HG03196 (cell line): ENCODE data around the gene DDX1.

ENCODE experiments used
- ATAC-seq: cut with Tn5 transposase; IDR thresholded peaks from one replicate; pipeline ENCODE4 v1.9.1; 2021; ENCODE audit not compliant: unreplicated experiment

The DDX1 gene

GRCh38 chr2:15626967-15627366 lies 35.3 kb downstream of the DDX1 start:
- no peak for ATAC-seq

- no peak for ATAC-seq
These were observed 36.4 kb downstream of the DDX1 start for GRCh38 chr2:15627817-15628684.

GRCh38 chr2:15628899-15629855 lies 37.5 kb downstream of the DDX1 start:
- ATAC-seq: no peak

GRCh38 chr2:15630121-15630977 lies 38.7 kb downstream of the DDX1 start:
- ATAC-seq: no peak

GRCh38 chr2:15630978-15631719 lies 39.5 kb downstream of the DDX1 start:
- ATAC-seq: no peak

DNA sequence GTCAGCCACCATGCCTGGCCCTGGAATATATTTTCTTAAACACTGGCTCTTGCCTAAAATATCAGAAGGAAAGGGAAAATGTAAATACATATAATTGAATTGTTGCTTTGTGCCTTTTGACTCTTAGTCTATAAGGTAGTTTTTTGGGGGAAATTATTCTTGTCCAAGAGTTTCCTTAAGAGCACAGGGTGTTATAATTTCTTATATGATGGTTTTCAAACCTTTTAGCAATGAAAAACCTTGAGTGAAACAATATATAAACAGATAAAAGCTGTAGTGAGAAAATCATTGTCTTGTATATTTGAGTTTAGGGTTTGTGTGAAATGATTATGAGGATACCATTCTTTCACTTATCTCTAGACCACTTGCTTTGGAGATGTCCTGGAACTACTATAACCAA lies 40.2 kb downstream of the DDX1 start:
- ATAC-seq: no peak

DNA sequence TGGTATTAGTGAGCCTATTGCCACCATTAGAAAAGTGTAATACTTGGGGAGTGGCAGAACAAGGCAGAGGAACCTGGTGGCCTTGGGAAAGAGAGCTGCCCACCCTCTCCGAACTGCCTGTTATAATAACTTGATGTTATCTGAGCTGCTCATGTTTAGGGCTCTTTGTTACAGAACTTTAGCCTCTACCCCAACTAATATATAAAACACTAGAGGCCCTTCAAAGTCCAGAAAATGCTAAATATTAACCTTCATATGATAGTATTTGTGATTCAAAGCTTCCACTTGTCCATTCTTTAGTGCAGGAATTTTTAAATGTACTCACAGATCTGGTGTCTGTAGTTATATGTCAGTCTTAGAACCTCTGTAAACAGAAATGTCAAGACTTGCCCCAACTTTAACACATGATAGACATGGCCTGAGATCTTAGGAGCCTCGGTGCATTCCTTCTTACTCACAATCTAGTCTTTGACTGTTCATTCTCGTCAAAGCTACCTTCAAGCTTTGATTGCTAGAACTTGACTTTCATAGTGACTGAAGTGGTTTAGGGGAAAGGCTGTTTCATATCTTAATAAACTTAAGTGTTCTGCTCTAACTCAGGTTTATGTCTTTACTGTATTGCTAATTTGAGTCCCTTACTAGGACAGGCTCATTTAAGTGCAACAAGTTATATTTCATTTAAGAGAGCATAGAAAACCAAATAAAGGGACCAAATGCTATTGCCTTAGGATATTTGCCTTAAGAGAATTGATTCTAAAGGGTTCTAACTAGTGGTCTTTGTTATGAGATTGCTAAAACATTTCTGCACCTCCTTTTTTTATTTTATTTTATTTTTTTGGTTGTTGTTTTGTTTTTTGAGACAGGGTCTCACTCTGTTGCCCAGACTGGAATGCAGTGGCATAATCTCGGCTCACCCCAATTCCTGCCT lies 41.6 kb downstream of the DDX1 start:
- no peak for ATAC-seq

DNA sequence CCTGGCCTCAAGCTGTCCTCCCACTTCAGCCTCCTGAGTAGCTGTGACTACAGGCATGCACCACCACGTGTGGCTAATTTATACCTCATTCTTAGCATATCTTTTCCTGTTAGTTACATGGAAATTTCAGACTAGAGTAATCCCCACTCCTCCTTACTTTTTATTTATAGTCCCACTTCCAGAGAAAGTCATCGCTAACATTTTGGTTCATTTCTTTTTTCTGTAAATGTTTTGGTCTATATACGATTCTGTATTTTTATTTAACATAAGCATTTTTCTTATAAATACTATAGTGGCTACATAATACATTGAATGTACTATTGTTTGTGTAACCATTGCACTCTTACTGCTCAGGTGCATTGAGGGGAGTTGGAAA lies 42.3 kb downstream of the DDX1 start:
- ATAC-seq: no peak

- no peak for ATAC-seq
These were observed 43.3 kb downstream of the DDX1 start for GRCh38 chr2:15634846-15635490.

DNA sequence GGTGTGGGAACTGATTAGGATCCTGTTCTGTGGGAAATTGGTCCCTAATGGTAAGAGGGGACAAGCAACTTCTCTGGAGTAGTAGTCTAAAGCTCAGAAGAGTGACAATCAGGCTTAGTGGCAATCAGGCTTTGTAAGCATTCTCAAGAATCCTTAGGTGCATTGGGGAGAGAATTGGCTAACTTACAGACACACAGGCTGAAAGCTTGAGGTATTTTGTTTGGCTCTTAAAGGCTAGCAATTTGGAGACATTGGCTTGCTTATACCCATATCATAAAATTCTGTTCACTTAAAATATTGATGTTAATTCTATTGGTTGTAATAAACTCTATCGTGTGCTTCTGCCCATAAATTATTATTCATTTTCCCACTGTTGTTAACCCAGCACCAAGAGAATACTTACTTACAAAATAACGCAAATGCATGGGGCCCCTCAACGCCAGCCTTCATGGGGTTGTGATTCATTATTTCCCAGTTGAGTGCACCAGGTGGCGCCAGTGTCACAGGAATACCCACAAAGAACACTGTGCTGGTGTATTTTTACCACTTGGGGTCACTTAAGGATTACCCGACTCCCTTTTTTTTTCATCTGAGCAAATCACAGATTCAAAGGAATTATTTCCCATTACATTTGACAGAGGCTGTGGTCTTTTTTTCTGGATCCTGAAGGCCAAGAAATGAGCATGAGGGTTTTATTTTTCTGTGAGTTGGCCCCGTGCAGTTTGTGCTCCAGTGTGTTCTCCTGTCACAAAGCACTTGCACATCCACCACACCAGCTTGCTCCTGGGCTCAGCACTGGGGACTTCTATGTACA lies 45.5 kb downstream of the DDX1 start:
- peak; percentile 71 for ATAC-seq

- ATAC-seq: no peak
These were observed 47.1 kb downstream of the DDX1 start for GRCh38 chr2:15638720-15639119.

GRCh38 chr2:15639323-15640251 lies 47.9 kb downstream of the DDX1 start:
- no peak for ATAC-seq

- ATAC-seq: no peak
These were observed 48.6 kb downstream of the DDX1 start for GRCh38 chr2:15640261-15640711.

DNA sequence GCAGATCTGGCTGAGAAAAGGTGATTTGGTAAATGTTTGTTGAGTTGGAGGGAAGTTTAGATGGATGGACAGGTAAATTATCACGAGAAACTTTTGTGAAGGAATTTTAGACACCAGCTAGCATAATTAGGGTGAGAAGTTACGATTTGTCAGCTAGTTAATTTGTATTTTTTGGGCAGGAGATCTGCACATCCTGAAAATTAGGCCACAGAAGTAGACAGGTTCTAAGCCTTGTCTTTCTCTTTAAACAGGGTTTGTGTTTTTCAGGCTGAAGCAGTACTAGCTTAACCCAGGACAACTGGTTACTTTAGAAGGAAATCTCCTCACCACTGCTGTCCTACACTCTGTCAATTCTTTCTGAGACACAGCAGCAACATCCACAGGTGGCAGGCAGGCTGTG lies 49.1 kb downstream of the DDX1 start:
- ATAC-seq: no peak

GRCh38 chr2:15641530-15641982 lies 49.9 kb downstream of the DDX1 start:
- no peak for ATAC-seq

GRCh38 chr2:15642011-15642814 lies 50.5 kb downstream of the DDX1 start:
- ATAC-seq: no peak
